GM18909 (cell line): Measurements from ENCODE around the gene TMEM221.
"Not testable (repeated sequence)": the region's sequence is repeated elsewhere in the genome, so short reads cannot be mapped to it uniquely, and the experiment has no call there.

ENCODE experiments used
- ATAC-seq: cut with Tn5 transposase; IDR thresholded peaks from one replicate; pipeline ENCODE4 v1.9.1; 2021; ENCODE audit warnings: mild to moderate bottlenecking; ENCODE audit not compliant: unreplicated experiment, poor library complexity

The TMEM221 gene

DNA sequence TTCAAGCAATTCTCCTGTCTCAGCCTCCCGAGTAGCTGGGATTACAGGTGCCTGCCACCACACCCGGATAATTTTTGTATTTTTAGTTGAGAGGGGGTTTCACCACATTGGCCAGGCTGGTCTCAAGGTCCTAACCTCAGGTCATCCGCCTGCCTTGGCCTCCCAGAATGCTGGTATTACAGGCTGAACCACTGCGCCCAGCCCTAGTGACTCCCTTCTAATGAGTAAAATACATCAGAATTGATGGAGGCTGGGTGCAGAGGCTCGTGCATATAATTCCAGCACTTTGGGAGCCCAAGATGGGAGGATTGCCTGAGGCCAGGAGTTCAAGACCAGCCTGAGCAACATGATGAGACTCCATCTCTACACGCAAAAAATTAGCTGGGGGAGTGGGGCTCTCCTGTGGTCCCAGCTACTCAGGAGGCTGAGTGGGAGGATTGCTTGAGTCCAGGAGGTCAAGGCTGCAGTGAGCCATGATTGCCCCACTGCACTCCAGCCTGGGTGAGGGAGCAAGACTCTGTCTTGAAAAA is 26.6 kb upstream of the TMEM221 start:
- ATAC-seq = not testable (repeated sequence)

DNA sequence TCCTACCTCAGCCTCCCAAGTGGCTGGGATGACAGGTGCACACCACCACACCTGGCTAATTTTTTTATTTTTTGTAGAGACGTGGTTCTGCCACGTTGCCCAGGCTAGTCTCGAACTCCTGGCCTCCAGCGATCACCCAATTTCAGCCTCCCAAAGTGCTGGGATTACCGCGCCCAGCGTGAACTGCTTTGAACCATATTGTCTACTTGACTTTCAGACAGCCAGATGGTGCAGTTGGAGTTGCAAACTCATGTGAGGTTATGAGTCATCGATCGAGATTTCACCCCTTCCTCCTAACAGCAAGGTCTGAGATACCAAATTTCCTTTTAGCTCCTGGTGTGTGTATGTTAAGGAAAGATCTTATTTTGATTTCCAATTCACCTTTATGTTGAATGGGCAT is 24.6 kb upstream of the TMEM221 start:
- no peak for ATAC-seq

GRCh38 chr19:17471410-17472125 is 23.1 kb upstream of the TMEM221 start:
- no peak for ATAC-seq

GRCh38 chr19:17470068-17470841 is 21.8 kb upstream of the TMEM221 start, which contains the start of gene SLC27A1:
Gene SLC27A1 (plus strand): TSS chr19:17470524. CDS start chr19:17470541, 17 bp downstream.
- ATAC-seq = peak; percentile 84

DNA sequence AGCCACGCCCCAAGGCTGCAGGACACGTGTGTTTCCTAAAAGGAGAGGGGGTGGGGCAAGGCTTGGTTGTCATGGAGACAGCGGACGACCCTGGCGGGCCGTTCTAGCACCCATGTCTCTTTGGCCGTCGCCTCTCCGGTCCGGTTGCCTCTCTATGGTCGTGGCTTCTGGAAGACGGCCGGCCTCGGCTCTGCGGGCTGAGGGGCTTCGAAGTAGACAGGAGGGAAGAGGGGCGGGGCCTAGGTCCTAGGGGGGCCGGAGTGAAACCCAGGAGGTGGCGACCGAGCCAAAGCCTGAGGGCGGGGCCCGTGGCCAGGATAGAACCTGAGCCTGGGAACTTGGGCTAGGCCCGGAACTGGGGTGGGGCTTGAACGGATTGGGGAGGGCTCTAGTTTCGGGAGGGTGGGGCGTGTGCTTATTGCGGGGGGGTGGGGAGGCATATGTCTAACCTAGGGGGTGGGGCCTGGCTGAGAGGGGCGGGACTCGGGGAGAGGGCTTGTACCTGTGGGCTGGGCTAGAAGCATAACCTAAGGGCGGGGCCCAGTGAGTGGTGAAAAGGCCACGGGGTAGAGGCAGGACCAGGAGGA is 21.1 kb upstream of the TMEM221 start:
- ATAC-seq = peak; percentile 56

DNA sequence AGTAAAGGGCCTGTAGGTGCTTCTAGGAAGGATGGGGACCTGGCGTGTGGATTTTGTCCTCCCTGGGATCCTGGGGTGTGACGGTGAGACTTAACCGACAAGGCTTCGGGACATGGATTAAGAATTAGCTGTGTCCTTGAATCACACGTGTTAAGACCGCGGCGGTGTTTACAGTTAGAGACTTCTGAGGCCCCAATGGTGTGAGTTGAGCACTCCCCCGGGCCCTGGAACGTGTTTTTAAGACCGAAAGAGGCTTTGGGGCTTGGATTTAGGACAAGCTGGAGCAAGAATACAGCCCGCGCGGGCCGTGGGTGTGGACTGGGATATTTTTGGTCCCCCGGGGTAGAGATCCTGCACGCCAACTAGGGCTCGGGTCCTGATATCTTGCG is 20.6 kb upstream of the TMEM221 start:
- no peak for ATAC-seq

DNA sequence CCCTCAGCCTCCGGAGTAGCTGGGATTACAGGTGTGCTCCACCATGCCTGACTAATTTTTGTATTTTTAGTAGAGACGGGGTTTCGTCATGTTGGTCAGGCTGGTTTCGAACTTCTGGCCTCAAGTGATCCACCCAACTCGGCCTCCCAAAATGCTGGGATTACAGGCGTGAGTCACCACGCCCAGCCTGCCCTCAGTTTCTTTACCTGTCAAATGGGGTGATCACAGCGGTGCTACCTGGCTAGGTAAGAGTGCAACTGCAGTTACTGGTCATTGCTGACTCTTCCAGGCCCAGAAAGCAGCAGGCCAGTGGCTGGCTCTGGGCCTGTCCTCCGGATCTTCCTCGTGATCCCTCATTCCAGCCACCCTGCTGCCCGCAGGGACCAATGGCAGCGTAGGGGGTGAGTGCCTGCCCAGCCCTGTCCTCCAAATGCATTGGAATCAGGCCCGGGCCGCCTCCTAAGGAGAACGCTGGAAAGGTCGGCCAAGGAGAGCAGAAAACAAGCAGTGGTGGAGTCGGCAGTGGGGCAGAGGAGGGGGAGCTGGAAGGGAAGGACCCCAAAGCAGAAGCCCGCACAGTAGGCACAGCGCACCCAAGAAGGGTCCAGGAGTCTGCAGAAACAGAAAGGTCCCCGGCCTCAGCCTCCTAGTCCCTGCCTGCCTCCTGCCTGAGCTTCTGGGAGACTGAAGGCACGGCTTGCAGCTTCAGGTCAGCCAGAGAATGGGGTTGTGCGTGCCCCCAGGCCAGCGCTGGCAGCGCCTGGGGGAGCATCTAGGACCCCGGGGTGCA is 20.0 kb upstream of the TMEM221 start:
- no peak for ATAC-seq

DNA sequence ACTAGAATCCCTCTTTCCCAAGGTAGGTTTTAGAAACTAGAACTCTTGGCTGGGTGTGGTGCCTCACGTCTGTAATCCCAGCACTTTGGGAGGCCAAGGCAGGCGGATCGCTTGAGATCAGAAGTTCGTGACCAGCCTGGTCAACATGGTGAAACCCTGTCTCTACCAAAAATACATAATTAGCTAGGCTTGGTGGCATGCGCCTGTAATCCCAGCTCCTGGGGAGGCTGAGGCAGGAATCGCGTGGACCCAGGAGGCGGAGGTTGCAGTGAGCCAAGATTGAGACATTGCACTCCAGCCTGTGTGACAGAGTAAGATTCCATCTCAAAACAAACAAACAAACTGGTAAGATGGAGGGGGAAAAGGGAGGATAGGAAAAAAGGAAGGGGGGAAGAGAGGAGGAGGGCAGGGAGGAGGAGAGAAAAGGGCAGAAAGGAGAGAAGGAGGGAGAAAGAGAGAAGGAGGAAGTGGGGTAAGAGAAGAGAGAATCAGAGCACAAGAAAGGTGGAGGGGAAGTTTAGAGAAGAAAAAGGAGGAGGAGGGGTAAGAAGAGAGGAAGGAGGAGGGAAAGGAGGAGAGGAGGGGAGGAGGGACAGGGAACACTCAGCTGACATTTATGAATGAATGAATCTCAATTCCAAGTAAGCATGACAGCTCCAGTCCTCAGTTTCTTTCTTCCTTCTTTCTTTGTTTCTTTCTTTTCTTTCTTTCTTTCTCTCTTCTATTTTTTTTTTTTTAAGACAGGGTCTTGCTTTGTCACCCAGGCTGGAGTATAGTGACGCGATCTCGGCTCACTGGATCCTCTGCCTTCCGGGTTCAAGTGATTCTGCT is 19.2 kb upstream of the TMEM221 start:
- no peak for ATAC-seq

GRCh38 chr19:17466487-17466850 is 18.0 kb upstream of the TMEM221 start:
- no peak for ATAC-seq

- no peak for ATAC-seq
Measured at GRCh38 chr19:17460372-17461230, 12.1 kb upstream of the TMEM221 start, which contains the start of gene NXNL1. Gene NXNL1 (minus strand): TSS chr19:17460926. CDS start chr19:17460869, 57 bp downstream.

GRCh38 chr19:17458970-17459369 is 10.5 kb upstream of the TMEM221 start:
- no peak for ATAC-seq

- ATAC-seq = no peak
Measured at GRCh38 chr19:17457616-17458015, 9.1 kb upstream of the TMEM221 start.

DNA sequence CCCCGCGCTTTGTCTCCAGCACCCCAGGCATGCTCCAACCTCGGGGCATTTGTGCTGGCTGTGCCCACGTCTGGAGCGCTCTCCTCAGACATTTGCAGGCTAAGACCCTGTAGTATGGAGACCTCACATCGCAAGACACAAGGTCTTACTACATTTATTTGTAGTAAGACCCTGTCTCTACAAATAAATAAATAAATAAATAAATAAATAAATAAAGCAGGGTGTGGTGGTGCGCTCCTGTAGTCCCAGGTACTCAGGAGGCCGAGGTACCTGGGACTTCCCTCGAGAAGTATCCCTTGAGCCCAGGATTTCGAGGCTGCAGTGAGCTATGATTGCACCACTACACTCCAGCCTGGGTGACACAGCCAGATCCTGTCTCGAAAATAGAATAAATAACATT is 7.7 kb upstream of the TMEM221 start:
- no peak for ATAC-seq

DNA sequence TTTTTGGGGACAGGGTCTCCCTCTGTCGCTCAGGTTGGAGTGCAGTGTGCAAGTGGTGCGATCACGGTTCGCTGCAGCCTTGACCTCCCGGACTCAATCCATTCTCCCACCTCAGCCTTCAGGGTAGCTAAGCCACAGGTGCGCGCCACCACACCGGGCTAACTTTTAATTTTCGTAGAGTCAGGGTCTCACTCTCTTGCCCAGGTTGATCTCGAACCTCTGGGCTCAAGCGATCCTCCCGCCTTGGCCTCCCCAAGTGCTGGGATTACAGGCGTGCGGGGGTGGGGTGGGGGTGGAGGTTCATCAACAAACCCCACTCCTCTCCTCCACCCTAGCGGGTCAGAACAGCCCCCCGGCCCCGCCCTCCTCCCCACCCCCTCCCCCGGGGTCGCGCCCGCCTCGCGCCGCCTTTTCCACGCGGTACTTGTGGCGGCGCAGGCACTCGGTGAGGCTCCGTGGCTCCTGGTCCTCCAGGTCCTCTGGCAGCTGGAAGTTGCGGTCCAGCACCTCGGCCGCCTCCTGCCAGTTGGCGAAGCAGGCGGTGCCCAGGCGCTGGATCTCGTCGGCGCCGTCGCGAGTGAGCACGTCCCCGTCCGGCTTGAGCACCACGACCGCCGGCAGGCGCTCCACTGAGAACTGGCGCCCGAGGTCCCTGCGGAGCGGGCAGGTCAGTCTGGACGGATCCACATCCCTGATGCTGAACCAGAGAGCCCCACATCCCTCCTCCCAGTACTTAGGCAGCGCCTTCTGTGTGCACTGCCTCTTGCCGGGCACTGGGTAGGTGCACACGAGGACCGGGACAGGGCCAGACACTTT is 7.0 kb upstream of the TMEM221 start:
- ATAC-seq = no peak

GRCh38 chr19:17454576-17455071 is 6.2 kb upstream of the TMEM221 start:
- no peak for ATAC-seq

GRCh38 chr19:17451820-17452219 is 3.4 kb upstream of the TMEM221 start:
- no peak for ATAC-seq

DNA sequence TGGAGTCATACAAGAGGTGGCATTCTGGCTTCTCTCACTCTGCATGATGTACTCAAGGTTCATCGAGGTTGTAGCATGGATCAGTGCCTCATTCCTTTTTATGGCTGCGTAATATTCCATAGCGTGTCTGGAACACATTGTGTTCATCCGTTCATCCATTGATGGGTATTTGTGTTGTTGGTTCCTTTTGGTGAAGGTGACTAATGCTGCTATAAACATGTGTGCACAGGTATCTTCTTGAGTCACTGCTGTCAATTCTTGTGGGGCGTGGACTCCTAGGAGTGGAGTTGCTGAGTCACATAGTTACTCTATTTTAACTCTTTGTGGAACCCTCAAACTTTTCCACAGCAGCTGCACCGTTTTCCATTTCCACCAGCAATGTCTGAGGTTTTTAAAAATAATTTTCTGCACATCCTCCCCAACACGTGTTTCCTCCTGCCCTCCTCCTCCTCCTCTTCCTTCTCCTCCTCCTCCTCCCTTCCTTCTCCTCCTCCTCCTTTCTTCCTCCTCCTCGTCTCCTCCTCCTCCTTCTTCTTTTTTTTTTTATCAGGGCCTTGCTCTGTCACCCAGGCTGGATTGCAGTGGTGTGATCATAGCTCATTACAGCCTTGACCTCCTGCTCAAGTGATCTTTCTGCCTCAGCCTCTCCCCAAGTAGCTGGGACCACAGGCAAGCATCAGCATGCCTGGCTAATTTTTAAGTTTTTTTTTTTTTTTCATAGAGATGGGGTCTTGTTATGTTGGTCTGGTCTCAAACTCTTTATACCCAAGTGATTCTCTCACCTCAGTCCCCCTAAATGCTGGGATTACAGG is 2.0 kb upstream of the TMEM221 start:
- ATAC-seq = no peak
